AG04449 (cell line): ENCODE data around the gene ITGB8.

Source experiments
- CTCF ChIA-PET: fragments of 350-600 bp; formaldehyde crosslinking; extraction: SDS; loops from one replicate; lab custom pipeline; 2021; ENCODE audit warnings: antibody characterized with exemption; lab: Yijun Ruan, JAX
- POLR2A ChIA-PET: fragments of 400-600, 350-600 bp; formaldehyde crosslinking; extraction: SDS; loops from one replicate; lab custom pipeline; 2020; ENCODE audit warnings: antibody characterized with exemption, inconsistent platforms; lab: Yijun Ruan, JAX
- DNase-seq: peaks from one replicate; pipeline ENCODE4 v3.0.0-alpha.2; 2010; ENCODE audit warnings: low read depth, low spot score
- H3K4me3 ChIP-seq: 2 replicates; pipeline ENCODE4 v1.5.1; 2011; ENCODE audit warnings: low read depth, mild to moderate bottlenecking, control low read depth, low read length
- CTCF ChIP-seq: IDR thresholded peaks from one replicate; pipeline ENCODE4 v1.5.1; 2011; ENCODE audit warnings: mild to moderate bottlenecking, moderate library complexity, low read length, control low read depth, inconsistent platforms; ENCODE audit not compliant: insufficient read depth; ENCODE audit errors: missing control alignments

The ITGB8 gene

GRCh38 chr7:20395511-20395910 is 64.8 kb downstream of the ITGB8 start:
- DNase-seq: no peak
- ChIA-PET POLR2A (no interaction called here), CTCF (no interaction called here)
- no peak for TF ChIP-seq CTCF
- no peak overlapping the region for H3K4me3 ChIP-seq

- no peak for TF ChIP-seq CTCF
- POLR2A ChIA-PET: interaction anchor here (0.5 kb wide), 1 partner anchor 381 kb away, joined by 3 read pairs; no protein-coding TSS in a partner anchor
- no peak for DNase-seq
- CTCF ChIA-PET: interaction anchor here (1.2 kb wide), 1 partner anchor 26 kb away, joined by 3 read pairs; no protein-coding TSS in a partner anchor
- no peak overlapping the region for H3K4me3 ChIP-seq
These were observed 68.8 kb downstream of the ITGB8 start for GRCh38 chr7:20399521-20399920.

GRCh38 chr7:20401861-20402746 is 71.4 kb downstream of the ITGB8 start:
- ChIA-PET POLR2A (no interaction called here), CTCF (interaction anchor here (1.1 to 1.3 kb wide), 2 partner anchors 10 to 14 kb away, joined by 3 to 4 read pairs; no protein-coding TSS in a partner anchor)
- TF ChIP-seq CTCF: no peak
- no peak overlapping the region for H3K4me3 ChIP-seq
- DNase-seq: no peak

- ChIA-PET CTCF (interaction anchor here (0.7 to 1.4 kb wide), 7 partner anchors 9 to 647 kb away, joined by 3 to 8 read pairs (median 4); no protein-coding TSS in a partner anchor), POLR2A (no interaction called here)
- H3K4me3 ChIP-seq: no peak overlapping the region
These were observed 72.1 kb downstream of the ITGB8 start for GRCh38 chr7:20402747-20403230.

GRCh38 chr7:20403331-20403730 is 72.6 kb downstream of the ITGB8 start:
- POLR2A ChIA-PET: no interaction called here
- TF ChIP-seq CTCF: no peak
- CTCF ChIA-PET: interaction anchor here (0.7 to 1.4 kb wide), 7 partner anchors 8 to 647 kb away, joined by 3 to 8 read pairs (median 4); no protein-coding TSS in a partner anchor
- H3K4me3 ChIP-seq: no peak overlapping the region
- DNase-seq: no peak

More at GRCh38 chr7:20402747-20403230, 72.1 kb downstream of the ITGB8 start:
- no peak for DNase-seq
- no peak for TF ChIP-seq CTCF

- CTCF ChIA-PET: interaction anchor here (0.9 to 1.4 kb wide), 4 partner anchors 12 to 246 kb away, joined by 3 to 8 read pairs (median 3); no protein-coding TSS in a partner anchor
- TF ChIP-seq CTCF: no peak
These were observed 73.6 kb downstream of the ITGB8 start for GRCh38 chr7:20404320-20404719.

More at GRCh38 chr7:20404320-20404719, 73.6 kb downstream of the ITGB8 start:
- POLR2A ChIA-PET: no interaction called here
- no peak overlapping the region for H3K4me3 ChIP-seq
- no peak for DNase-seq
